BJ (cell line): Measurements from ENCODE around the gene TAF1. TPM values are rescaled to one million over a fixed set of nuclear protein-coding genes. Genes with fewer than 3 reads are reported as not detected.

Source experiments
- CTCF ChIA-PET: fragments of 350-600 bp; formaldehyde crosslinking; extraction: SDS; loops from one replicate; lab custom pipeline; 2021; ENCODE audit warnings: antibody characterized with exemption, inconsistent platforms; lab: Yijun Ruan, JAX
- POLR2A ChIA-PET: fragments of 300-600 bp; sonication (Branson Sonifier 250); formaldehyde crosslinking; extraction: SDS; loops from one replicate; lab custom pipeline; 2021; ENCODE audit warnings: antibody characterized with exemption; lab: Charles Lee
- DNase-seq: peaks from one replicate; pipeline ENCODE4 v3.0.0-alpha.2; 2011; ENCODE audit warnings: low read depth
- H3K27me3 ChIP-seq: 2 replicates; pipeline ENCODE4 v1.6.0; 2011; ENCODE audit warnings: low read length; ENCODE audit not compliant: control insufficient read depth, insufficient read depth
- H3K36me3 ChIP-seq: 2 replicates; pipeline ENCODE4 v1.5.1; 2011; ENCODE audit warnings: low read length; ENCODE audit not compliant: control insufficient read depth, insufficient read depth
- H3K4me3 ChIP-seq: 2 replicates; pipeline ENCODE4 v1.5.1; 2011; ENCODE audit warnings: low read depth, mild to moderate bottlenecking, control low read depth, low read length
- polyA plus RNA-seq: library from polyadenylated mRNA; depleted of rRNA; stranded (reverse); fragments of >200 nt; gene quantifications from 2 replicates; pipeline ENCODE4 v1.2.3, GENCODE V29; 2011
- TF ChIP-seq, protein P1 (sequence below): IDR thresholded peaks from 2 replicates; pipeline ENCODE4 v1.5.1; 2011; ENCODE audit warnings: low read depth, mild to moderate bottlenecking, control low read depth, inconsistent platforms, low read length, moderate library complexity; ENCODE audit not compliant: insufficient read depth

The TAF1 gene
- polyA plus RNA-seq, 1 experiment: 11.1 TPM

DNA sequence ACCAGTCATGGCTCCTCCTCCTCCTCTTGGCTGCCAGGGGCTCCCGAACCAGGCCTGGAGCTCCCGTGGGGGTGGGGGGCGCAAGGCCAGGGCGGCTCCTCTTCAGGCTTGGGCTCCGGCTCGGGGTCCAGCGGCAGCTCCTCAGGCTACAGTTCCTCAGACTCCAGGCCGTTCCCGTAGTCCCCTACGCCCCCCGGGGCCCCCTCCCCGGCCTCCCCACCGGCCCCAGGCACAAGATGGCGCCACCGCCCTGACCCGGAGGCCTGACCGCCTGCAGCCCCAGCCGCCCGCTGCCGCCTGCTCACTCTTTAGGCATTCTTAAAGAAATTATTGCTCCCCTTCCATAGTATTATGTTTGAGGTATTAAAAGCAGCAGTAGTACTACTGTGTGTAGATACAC is 54.5 kb downstream of the TAF1 start:
- Histone ChIP-seq H3K27me3 (no peaks in the 10 kb centered on the region), H3K4me3 (no peak overlapping the region), H3K36me3 (peaks cover 6% of the 10 kb centered on the region)
- POLR2A ChIA-PET: no interaction called here
- DNase-seq: no peak
- TF ChIP-seq, protein P1, sequence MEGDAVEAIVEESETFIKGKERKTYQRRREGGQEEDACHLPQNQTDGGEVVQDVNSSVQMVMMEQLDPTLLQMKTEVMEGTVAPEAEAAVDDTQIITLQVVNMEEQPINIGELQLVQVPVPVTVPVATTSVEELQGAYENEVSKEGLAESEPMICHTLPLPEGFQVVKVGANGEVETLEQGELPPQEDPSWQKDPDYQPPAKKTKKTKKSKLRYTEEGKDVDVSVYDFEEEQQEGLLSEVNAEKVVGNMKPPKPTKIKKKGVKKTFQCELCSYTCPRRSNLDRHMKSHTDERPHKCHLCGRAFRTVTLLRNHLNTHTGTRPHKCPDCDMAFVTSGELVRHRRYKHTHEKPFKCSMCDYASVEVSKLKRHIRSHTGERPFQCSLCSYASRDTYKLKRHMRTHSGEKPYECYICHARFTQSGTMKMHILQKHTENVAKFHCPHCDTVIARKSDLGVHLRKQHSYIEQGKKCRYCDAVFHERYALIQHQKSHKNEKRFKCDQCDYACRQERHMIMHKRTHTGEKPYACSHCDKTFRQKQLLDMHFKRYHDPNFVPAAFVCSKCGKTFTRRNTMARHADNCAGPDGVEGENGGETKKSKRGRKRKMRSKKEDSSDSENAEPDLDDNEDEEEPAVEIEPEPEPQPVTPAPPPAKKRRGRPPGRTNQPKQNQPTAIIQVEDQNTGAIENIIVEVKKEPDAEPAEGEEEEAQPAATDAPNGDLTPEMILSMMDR: no peak
- CTCF ChIA-PET: no interaction called here

DNA sequence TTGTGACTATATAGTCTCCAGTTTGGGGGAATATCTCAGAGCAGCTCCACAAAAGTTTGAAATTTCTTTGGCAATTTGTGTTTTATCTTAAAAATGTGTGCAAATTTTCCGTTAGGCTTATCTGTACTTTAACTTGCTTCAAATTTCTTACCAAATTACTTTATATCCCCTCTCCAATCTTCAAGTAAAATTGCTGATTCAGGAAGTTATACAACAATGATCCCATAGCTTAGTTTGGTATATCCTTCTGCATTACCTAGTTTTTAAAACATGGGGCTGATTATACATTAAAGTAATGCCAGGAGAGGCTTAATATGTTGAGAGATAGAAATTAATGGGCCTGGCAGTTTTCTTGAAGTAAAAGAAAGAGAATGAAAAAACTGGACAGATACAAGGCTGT is 66.6 kb downstream of the TAF1 start:
- no peak for DNase-seq
- Histone ChIP-seq H3K4me3 (no peak overlapping the region), H3K36me3 (0 out of 2 replicates have a peak, but pooled peaks cover 2% of the 10 kb centered on the region), H3K27me3 (no peaks in the 10 kb centered on the region)
- POLR2A ChIA-PET: no interaction called here
- CTCF ChIA-PET: no interaction called here
- TF ChIP-seq, protein P1: no peak

DNA sequence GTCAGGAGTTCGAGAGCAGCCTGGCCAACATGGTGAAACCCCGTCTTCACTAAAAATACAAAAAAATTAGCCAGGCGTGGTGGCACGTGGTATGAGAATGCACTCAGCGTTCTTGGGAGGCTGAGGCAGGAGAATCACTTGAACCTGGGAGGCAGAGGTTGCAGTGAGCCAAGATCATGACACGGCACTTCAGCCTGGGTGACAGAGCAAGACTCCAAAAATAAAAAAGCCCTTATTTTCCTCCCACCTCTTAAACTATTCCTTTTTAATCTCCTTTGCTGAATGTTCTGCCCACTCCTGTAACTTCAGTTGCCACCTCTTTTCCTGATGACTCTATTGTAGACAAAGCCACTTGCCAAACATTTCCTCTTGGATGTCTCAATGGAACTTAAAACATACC is 72.6 kb downstream of the TAF1 start:
- H3K4me3 ChIP-seq: no peak overlapping the region
- TF ChIP-seq, protein P1: no peak
- no peak for DNase-seq
- ChIA-PET CTCF (interaction anchor here (1.0 kb wide), 1 partner anchor 8 kb away, joined by 4 read pairs; no protein-coding TSS in a partner anchor), POLR2A (no interaction called here)
- no peaks in the 10 kb centered on the region for H3K36me3 ChIP-seq
- no peaks in the 10 kb centered on the region for H3K27me3 ChIP-seq

DNA sequence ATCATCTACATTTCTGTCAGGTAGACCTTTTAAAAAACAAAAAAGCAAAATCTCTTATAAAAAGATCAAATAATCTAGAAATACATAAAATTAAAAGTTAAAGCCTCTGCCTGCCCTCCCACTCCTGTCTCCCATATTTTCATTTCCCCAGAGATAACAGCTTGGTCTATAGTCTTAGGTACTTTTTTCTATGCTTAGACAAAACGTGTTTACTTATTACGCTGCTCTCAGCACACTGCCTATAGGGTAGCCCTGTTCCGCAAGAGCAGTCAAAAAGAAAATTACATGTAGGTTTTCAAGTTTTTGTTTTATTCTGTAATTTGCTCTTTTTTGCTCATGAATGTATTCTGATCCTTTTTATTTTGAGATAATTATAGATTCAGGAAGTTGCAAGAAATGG is 73.3 kb downstream of the TAF1 start:
- Histone ChIP-seq H3K4me3 (no peak overlapping the region), H3K27me3 (no peaks in the 10 kb centered on the region), H3K36me3 (no peaks in the 10 kb centered on the region)
- POLR2A ChIA-PET: no interaction called here
- DNase-seq: no peak
- TF ChIP-seq, protein P1: no peak
- CTCF ChIA-PET: interaction anchor here (1.0 kb wide), 1 partner anchor 9 kb away, joined by 4 read pairs; no protein-coding TSS in a partner anchor

DNA sequence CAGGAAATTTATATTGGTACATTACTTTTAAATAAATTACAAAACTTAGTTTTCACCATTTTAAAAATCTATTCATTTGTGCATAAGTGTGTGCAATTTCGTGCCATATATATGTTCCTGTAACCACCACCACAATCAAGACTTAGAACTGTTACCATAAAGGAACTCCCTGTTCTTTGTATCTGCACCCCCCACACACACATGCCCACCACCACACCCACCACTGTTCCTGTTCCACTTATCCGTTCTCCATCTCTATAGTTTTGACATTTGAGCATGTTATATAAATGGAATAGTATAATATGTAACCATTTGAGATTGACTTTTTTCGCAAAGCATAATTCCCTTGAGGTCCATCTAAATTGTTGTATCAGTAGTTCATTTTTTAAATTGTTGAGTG is 73.7 kb downstream of the TAF1 start:
- no peak overlapping the region for H3K4me3 ChIP-seq
- no peak for DNase-seq
- ChIA-PET CTCF (no interaction called here), POLR2A (no interaction called here)
- H3K36me3 ChIP-seq: no peaks in the 10 kb centered on the region
- TF ChIP-seq, protein P1: no peak
- no peaks in the 10 kb centered on the region for H3K27me3 ChIP-seq
